GM21723 (cell line): Measurements from ENCODE around the gene AKAP12.
"Not testable (repeated sequence)": the region's sequence is repeated elsewhere in the genome, so short reads cannot be mapped to it uniquely, and the experiment has no call there.

Experiments used
- ATAC-seq: cut with Tn5 transposase; IDR thresholded peaks from one replicate; pipeline ENCODE4 v1.9.1; 2021; ENCODE audit warnings: mild to moderate bottlenecking, moderate library complexity; ENCODE audit not compliant: unreplicated experiment

Gene AKAP12

DNA sequence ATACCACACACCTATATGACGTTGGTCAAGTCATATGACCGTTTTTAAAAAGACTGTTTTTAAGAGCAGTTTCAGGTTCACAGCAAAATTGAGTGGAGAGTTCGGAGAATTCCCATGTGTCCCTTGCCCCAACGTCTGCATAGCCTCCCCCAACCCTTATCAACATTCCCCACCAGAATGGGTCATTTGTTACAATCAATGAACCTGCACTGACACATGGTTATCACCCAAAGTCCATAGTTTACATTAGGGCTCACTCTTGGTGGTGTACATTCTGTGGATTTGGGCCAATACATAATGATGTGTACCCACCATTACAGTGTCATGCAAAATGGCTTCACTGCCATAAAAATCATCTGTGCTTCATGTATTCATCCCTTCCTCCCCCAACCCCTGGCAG lies 99.6 kb downstream of the AKAP12 start:
- ATAC-seq = no peak

DNA sequence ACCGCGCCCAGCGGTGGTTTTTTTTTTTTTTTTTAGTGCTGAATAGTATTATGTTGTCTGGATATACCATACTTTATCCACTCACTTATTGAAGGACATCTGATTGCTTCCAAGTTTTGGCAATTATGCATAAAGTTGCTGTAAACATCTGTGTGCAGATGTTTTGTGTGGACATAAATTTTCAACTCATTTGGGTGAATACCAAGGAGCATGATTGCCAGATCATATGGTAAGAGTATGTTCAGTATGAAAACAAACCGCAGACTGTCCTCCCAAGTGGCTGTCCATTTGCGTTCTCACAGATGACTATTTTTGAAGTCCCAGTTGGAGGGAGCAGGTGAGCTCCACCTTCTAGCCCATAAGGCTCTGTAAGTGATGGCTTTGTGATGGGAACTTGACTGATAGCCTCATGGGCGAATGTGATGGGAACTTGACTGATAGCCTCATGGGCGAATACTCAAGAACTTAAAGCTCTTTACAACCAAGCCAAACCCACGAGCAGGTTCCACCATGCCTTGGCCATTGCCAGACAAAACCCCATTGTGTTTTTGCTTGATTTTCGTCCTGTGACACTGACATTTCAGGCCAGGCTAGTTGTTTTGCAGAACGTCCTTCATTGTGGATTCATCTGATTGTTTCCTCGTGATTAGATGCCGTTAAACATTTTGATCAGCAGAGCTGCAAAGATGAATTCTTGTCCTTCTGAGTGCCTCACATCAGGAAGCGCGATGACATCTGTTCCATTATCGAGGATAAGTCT lies 100.6 kb downstream of the AKAP12 start:
- no peak for ATAC-seq

DNA sequence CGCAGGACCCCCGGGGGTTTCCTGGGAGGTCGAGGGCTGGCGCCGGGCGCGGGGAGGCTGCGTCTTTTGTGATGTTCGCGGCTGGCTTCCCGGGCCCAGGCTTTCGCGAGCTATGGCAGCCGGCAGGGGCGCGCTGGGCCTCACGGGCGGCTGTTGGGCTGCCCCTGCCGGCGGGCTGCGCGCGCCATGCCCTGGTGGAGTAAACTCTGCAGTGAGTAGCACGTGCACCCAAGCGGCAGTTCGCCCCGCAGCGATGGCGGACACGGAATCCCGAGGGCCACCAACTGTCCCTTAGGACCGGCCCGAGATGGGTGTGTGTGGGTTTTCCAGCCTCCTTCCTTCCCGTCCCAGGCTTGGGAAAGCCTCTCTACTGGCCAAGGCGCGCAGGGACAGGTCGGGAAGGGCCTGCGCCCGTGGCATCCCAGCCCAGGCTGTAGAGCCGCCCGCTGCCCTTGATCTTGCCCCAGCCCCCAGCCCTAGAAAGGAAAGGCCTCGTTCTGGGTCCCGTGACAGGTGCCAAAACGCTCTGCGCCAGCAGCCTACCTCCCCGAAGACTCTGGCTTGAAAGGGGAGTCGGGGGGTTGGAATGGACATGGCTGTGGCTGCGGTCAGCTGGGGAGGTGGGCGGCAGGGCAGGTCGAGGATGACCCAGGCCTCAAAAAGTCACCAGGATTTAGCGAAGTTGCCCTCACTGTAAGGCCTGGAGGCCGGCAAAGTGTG lies 101.9 kb downstream of the AKAP12 start:
- ATAC-seq = no peak

DNA sequence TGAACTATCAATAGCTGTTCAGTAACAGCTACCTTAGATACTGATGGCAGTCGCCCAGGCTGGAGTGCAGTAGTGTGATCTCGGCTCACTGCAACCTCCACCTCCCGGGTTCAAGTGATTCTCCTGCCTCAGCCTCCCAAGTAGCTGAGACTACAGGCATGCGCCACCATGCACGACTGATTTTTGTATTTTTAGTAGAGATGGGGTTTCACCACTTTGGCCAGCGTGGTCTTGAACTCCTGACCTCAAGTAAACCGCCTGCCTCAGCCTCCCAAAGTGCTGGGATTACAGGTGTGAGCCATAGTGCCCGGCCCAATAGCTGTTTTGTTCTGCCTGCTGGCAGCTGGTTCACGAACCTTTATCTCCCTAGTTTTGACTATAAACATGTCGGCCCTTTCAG lies 103.0 kb downstream of the AKAP12 start:
- not testable (repeated sequence) for ATAC-seq

DNA sequence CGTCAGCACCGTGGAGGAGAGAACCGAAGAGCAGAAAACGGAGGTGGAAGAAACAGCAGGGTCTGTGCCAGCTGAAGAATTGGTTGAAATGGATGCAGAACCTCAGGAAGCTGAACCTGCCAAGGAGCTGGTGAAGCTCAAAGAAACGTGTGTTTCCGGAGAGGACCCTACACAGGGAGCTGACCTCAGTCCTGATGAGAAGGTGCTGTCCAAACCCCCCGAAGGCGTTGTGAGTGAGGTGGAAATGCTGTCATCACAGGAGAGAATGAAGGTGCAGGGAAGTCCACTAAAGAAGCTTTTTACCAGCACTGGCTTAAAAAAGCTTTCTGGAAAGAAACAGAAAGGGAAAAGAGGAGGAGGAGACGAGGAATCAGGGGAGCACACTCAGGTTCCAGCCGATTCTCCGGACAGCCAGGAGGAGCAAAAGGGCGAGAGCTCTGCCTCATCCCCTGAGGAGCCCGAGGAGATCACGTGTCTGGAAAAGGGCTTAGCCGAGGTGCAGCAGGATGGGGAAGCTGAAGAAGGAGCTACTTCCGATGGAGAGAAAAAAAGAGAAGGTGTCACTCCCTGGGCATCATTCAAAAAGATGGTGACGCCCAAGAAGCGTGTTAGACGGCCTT lies 110.0 kb downstream of the AKAP12 start:
- no peak for ATAC-seq

DNA sequence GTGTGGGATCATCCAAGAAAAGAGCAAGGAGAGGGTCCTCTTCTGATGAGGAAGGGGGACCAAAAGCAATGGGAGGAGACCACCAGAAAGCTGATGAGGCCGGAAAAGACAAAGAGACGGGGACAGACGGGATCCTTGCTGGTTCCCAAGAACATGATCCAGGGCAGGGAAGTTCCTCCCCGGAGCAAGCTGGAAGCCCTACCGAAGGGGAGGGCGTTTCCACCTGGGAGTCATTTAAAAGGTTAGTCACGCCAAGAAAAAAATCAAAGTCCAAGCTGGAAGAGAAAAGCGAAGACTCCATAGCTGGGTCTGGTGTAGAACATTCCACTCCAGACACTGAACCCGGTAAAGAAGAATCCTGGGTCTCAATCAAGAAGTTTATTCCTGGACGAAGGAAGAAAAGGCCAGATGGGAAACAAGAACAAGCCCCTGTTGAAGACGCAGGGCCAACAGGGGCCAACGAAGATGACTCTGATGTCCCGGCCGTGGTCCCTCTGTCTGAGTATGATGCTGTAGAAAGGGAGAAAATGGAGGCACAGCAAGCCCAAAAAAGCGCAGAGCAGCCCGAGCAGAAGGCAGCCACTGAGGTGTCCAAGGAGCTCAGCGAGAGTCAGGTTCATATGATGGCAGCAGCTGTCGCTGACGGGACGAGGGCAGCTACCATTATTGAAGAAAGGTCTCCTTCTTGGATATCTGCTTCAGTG lies 110.8 kb downstream of the AKAP12 start:
- ATAC-seq = no peak

DNA sequence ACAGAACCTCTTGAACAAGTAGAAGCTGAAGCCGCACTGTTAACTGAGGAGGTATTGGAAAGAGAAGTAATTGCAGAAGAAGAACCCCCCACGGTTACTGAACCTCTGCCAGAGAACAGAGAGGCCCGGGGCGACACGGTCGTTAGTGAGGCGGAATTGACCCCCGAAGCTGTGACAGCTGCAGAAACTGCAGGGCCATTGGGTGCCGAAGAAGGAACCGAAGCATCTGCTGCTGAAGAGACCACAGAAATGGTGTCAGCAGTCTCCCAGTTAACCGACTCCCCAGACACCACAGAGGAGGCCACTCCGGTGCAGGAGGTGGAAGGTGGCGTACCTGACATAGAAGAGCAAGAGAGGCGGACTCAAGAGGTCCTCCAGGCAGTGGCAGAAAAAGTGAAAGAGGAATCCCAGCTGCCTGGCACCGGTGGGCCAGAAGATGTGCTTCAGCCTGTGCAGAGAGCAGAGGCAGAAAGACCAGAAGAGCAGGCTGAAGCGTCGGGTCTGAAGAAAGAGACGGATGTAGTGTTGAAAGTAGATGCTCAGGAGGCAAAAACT lies 111.5 kb downstream of the AKAP12 start:
- no peak for ATAC-seq

DNA sequence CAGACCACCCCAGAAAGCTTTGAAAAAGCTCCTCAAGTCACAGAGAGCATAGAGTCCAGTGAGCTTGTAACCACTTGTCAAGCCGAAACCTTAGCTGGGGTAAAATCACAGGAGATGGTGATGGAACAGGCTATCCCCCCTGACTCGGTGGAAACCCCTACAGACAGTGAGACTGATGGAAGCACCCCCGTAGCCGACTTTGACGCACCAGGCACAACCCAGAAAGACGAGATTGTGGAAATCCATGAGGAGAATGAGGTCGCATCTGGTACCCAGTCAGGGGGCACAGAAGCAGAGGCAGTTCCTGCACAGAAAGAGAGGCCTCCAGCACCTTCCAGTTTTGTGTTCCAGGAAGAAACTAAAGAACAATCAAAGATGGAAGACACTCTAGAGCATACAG lies 112.0 kb downstream of the AKAP12 start:
- ATAC-seq = no peak

DNA sequence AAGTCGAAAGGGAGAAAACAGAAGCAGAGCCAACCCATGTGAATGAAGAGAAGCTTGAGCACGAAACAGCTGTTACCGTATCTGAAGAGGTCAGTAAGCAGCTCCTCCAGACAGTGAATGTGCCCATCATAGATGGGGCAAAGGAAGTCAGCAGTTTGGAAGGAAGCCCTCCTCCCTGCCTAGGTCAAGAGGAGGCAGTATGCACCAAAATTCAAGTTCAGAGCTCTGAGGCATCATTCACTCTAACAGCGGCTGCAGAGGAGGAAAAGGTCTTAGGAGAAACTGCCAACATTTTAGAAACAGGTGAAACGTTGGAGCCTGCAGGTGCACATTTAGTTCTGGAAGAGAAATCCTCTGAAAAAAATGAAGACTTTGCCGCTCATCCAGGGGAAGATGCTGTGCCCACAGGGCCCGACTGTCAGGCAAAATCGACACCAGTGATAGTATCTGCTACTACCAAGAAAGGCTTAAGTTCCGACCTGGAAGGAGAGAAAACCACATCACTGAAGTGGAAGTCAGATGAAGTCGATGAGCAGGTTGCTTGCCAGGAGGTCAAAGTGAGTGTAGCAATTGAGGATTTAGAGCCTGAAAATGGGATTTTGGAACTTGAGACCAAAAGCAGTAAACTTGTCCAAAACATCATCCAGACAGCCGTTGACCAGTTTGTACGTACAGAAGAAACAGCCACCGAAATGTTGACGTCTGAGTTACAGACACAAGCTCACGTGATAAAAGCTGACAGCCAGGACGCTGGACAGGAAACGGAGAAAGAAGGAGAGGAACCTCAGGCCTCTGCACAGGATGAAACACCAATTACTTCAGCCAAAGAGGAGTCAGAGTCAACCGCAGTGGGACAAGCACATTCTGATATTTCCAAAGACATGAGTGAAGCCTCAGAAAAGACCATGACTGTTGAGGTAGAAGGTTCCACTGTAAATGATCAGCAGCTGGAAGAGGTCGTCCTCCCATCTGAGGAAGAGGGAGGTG lies 112.9 kb downstream of the AKAP12 start:
- ATAC-seq = no peak

DNA sequence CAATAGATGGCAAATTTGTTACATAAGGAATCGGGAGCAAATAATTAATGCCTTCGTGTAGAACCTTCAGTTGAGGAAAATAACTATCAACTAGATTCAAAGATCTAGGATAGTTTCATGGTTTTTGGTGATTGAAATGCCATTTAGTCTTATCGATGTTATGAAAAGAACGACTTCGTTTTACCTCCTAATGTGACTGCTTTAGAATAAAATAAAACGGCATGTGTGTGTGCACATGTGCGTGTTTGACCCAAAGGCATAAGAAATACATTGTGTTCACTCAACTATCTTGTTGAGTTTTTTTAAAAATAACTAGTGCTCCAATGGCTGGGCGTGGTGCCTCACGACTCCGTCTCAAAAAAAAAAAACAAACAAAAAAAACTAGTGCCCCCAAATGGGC lies 114.0 kb downstream of the AKAP12 start:
- ATAC-seq = no peak

DNA sequence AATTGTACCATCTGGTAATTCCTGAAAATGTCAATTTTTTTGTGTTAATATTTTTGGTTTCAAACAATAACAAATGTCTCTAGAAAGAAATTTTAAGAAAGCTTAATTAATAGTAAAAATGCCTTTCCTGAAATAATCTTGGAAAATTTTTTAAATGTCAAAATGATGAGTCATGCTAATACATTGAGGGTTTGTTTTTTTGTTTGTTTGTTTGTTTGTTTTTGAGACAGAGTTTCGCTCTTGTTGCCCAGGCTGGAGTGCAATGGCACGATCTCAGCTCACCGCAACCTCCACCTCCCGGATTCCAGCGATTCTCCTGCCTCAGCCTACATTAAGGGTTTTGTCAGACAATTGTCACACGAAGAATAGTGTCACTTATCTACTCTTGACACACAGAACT lies 117.2 kb downstream of the AKAP12 start:
- not testable (repeated sequence) for ATAC-seq

DNA sequence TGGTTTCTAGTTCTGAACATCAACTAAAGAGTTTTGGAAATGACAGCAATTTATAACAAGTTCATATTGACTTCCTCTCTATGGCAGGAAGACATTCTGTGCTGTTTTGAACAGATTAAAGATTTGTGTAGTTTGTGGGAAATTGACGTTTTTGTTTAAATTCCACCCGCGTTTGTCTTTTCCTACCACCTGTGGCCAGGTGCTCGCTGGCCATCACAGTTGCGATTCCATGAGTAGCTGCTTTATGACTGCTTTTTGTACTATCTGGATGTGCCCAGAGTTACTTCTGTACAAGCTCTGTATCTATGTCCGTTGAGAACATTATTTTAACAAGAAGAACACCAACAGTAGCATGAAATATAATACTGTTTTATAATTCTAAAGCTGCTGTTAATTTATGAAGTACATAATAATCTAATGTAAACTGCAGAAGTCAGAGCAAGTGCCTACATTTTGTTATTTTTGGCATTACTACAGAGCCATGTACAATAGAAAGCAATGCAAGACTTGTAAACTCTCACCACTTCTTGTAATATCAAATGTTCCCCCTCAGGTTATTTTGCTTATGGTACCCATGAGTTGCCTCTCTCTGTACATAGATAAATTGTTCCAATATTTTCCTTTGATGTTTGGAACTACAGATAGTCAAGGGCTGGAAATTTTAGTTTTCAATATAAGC lies 118.1 kb downstream of the AKAP12 start:
- no peak for ATAC-seq

DNA sequence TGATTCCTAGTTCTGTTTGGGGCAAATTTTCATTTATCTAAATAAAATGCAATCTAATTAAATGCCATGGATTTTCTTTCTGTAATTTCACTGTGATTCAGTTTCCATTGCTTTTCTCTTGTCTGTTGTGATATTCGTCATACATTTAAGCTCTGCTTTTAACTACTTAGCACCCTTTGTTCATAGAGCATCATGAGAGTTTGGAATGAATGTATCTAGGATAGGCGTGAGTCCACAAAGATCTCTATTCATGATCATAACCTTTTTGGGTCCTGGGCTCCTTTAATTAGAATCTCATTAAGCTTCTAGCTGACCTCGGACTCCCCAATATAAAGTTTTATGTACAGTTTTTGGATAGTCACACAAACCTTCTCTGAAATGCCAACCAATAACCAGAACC lies 118.7 kb downstream of the AKAP12 start:
- no peak for ATAC-seq

DNA sequence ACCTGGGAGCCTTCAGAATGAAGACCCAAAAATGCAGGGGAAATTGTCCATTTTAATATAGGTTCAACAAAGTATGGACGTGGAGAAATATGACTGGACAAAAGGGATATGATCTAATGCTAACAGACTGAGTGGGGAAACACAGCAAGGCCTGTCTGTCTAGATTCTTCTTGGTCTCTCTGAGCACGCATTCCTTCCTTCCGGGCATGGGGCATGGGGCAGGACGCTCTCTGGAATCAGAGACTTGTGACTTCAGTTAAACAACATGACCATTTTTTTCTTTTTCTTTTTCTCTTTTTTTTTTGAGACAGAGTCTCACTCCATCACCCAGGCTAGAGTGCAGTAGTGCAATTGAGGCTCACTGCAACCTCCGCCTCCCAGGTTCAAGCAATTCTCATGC lies 119.7 kb downstream of the AKAP12 start:
- ATAC-seq = no peak

DNA sequence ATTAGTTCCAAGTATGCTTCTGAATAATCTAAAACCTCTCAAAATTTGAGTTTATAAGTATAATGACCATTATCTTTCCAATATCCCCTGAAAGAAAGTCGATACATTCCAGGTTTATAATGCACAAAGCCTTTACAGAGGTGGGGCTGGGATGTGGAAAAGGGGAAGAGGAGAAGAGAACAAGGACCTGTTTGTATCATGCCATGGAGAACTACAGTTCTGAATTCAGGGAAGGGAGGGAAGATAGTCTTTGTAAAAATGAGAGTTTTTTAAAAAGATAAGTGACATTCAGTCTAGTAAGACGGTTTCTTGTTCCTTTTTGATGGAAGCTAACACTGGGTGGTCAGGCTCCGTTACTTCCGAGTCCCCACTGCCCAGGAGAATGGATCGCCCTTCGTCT lies 125.5 kb downstream of the AKAP12 start:
- no peak for ATAC-seq

DNA sequence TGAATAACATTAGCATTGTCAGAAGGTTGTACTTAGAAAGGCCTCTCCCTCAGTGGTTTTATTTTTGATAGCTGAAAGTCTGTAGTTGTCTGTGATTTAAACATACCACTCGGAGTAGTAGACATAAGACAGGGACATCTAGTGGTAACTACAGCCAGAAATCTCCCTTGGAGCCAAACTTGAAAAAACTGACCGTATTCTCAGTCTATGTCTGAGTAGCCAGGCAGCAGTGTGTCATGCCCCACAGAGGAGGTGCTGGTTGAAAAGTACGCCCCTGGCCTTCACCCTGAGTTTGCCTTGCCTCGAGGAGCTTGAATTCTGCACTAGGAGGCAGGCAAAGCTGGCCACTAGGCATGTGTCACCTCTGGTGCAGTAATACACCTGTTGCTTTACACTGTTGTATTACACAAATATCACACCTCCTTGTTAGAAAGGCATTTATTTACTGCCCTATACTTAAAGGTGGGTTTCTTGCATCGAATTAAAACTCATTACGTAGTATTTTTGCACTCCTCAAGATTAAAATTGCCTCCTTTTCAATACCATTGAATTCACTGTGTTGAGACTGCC lies 130.8 kb downstream of the AKAP12 start:
- no peak for ATAC-seq

DNA sequence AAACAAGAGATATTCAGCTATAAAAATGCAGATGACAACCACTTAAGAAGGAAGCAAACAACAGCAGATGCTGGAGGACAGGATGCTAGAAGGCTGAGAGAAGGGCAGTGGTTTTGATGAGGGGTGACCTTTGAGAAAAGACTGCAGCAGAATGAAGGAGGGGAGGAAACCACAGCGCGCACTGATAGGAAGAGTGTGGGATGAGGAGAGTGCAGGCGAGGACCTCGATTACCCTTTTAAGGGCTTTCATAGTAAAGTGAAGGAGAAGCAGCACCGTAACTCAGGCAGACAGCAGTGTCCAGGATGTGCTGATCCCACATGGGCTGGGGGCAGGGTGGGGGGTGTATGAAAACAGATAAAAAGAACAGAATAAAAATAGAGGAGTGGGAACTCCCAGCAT lies 132.4 kb downstream of the AKAP12 start:
- ATAC-seq = no peak

DNA sequence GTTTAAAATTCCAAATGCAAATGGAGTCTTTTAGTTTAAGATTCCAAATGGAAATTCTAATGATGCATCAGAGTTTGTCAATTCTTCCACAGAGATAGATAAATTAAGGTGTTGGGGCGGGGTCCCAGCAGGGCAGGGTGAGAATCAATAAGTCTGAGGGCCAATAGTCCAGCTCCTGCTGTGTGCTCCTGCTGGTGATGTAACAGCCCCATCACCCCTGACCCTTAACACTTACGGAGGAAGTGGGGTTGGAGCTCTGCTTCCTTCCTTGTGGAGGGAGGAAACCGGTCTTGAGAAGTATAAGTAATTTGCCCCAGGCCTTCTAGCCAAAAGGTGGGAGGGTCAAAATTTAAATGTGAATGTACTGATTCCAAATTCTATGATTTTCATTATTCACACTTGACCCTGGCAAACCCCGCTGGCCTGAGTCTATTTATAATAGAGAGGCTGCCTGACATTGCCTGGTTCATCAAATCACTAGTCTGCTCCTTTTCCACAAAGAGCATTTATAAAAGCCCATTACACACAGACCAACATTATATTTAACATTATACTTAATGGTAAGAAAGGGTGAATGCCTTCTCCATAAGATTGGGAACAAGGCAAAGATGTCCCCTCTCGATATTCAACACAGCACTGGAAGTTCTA lies 134.4 kb downstream of the AKAP12 start:
- ATAC-seq = no peak

DNA sequence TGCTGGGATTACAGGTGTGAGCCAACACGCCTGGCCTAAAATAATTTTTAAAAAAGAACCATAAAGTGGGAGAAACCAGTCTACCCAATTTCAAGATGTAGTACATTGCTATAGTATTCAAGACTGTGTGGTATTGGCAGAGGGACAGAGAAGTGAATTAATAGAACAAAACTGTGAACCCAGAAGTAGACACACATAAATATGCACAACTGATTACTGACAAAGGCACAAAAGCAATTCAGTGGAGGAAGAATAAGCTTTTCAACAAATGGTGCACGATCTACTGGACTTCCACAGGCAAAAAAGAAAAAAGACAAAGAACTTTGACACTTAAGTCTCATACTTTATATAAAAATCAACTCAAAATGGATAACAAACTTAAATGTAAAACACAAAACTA lies 136.1 kb downstream of the AKAP12 start:
- ATAC-seq = no peak
